ENCODE measurements around the gene GOLGA7B.

- no peak for TF ChIP-seq CTCF (IDR thresholded peaks at IDR 0.05; ENCODE audit: low read depth, low read length, poor library complexity, severe bottlenecking)
- no peak for TF ChIP-seq EZH2phosphoT487 (IDR thresholded peaks at IDR 0.05; ENCODE audit: borderline replicate concordance, low read length)
Measured at GRCh38 chr10:97904576-97904975, 54.9 kb downstream of the GOLGA7B start.

All from DOHH2 (cell line).